HepG2 (cell line): ENCODE data around the gene TPRN. TPM values are rescaled to one million over a fixed set of nuclear protein-coding genes. Genes with fewer than 3 reads are reported as not detected.

Experiments used
- HMGA1 ChIP-seq: sonication (generic); formaldehyde crosslinking; conservative IDR thresholded peaks from 2 replicates; pipeline ENCODE4 v1.4.0; 2020; ENCODE audit warnings: missing genetic modification reagents
- PHB2 ChIP-seq: fragments of 450-650 bp; IDR thresholded peaks from 2 replicates; pipeline ENCODE4 v1.6.1; 2018; ENCODE audit not compliant: partially characterized antibody
- RCOR2 ChIP-seq: IDR thresholded peaks from 2 replicates; pipeline ENCODE4 v1.6.1; 2016; ENCODE audit warnings: missing biosample characterization, missing genetic modification reagents
- SMC3 ChIP-seq: IDR thresholded peaks from 2 replicates; pipeline ENCODE4 v1.6.1; 2011; ENCODE audit warnings: low read length, improper control_type of control experiment
- SNAI1 ChIP-seq: sonication (generic); formaldehyde crosslinking; IDR thresholded peaks from 2 replicates; pipeline ENCODE4 v1.5.0; 2020; ENCODE audit warnings: mild to moderate bottlenecking, missing genetic modification reagents, borderline replicate concordance
- SNRNP70 ChIP-seq: fragments of 200-400 bp; formaldehyde crosslinking; IDR thresholded peaks from 2 replicates; pipeline ENCODE4 v1.6.1; 2017; ENCODE audit warnings: mild to moderate bottlenecking, low read depth, low read length, moderate library complexity
- SYNCRIP ChIP-seq: fragments of 200-400 bp; formaldehyde crosslinking; IDR thresholded peaks from 2 replicates; pipeline ENCODE4 v1.6.1; 2018; ENCODE audit warnings: mild to moderate bottlenecking, low read depth, low read length; ENCODE audit not compliant: insufficient read depth
- TOPORS ChIP-seq: sonication (generic); formaldehyde crosslinking; IDR thresholded peaks from 2 replicates; pipeline ENCODE4 v1.8.0; 2023; ENCODE audit warnings: mild to moderate bottlenecking, missing genetic modification reagents
- TRIM24 ChIP-seq: sonication (generic); formaldehyde crosslinking; IDR thresholded peaks from 2 replicates; pipeline ENCODE4 v1.8.0; 2022; ENCODE audit warnings: mild to moderate bottlenecking, missing genetic modification reagents
- ZNF3 ChIP-seq: IDR thresholded peaks from 2 replicates; pipeline ENCODE4 v1.7.0; 2017; ENCODE audit warnings: inconsistent platforms
- polyA plus RNA-seq, 8 experiments: library from polyadenylated mRNA; depleted of rRNA in 3 of 8; stranded (reverse) in 7 of 8; unstranded in 1 of 8; fragments of >200 nt; fragmentation: Illumina TruSeq in 4 of 8; extraction: Trizol in 4 of 8; gene quantifications; 2 replicates each; pipeline versions ENCODE4 v1.2.1 to v1.2.3, GENCODE V29; 2011 to 2016; ENCODE audit warnings: low read depth in 4 of 8, missing spikeins in 1 of 8, mixed read lengths in 1 of 8; ENCODE audit not compliant: insufficient read depth in 1 of 8
- total RNA-seq, 5 experiments: library from RNA; depleted of rRNA; stranded (reverse); fragments of >200 nt; fragmentation: Illumina TruSeq; extraction: Trizol; gene quantifications; 2 replicates each; pipeline ENCODE4 v1.2.3, GENCODE V29; 2016; ENCODE audit warnings: low read depth in 1 of 5
- TF ChIP-seq, protein P1 (sequence below), 2 experiments: fragments of 450-650 bp in 1 of 2; sonication (generic) in 1 of 2; formaldehyde crosslinking; IDR thresholded peaks; 2 replicates each; pipeline versions ENCODE4 v1.5.0 to v1.8.0; 2020 to 2022; ENCODE audit warnings: mild to moderate bottlenecking in 1 of 2, missing genetic modification reagents in 1 of 2
- TF ChIP-seq, protein P2 (sequence below): sonication (generic); formaldehyde crosslinking; IDR thresholded peaks from 2 replicates; pipeline ENCODE4 v1.4.0; 2020; ENCODE audit warnings: missing genetic modification reagents
- TF ChIP-seq, protein P3 (sequence below): IDR thresholded peaks from 2 replicates; pipeline ENCODE4 v1.6.1; 2012; ENCODE audit warnings: low read length, improper control_type of control experiment
- TF ChIP-seq, protein P4 (sequence below): sonication (generic); formaldehyde crosslinking; IDR thresholded peaks from 2 replicates; pipeline ENCODE4 v1.5.0; 2020; ENCODE audit warnings: missing genetic modification reagents, mild to moderate bottlenecking, borderline replicate concordance
- TF ChIP-seq, protein P5 (sequence below): sonication (generic); formaldehyde crosslinking; IDR thresholded peaks from 2 replicates; pipeline ENCODE4 v1.4.0; 2020; ENCODE audit warnings: missing genetic modification reagents

Gene TPRN
- total and polyA plus RNA-seq, 2 of the 13 experiments (the other 11 are each of a cell fraction or from before 2014, with no cell fraction given), result 10.1 to 19.2 TPM

DNA sequence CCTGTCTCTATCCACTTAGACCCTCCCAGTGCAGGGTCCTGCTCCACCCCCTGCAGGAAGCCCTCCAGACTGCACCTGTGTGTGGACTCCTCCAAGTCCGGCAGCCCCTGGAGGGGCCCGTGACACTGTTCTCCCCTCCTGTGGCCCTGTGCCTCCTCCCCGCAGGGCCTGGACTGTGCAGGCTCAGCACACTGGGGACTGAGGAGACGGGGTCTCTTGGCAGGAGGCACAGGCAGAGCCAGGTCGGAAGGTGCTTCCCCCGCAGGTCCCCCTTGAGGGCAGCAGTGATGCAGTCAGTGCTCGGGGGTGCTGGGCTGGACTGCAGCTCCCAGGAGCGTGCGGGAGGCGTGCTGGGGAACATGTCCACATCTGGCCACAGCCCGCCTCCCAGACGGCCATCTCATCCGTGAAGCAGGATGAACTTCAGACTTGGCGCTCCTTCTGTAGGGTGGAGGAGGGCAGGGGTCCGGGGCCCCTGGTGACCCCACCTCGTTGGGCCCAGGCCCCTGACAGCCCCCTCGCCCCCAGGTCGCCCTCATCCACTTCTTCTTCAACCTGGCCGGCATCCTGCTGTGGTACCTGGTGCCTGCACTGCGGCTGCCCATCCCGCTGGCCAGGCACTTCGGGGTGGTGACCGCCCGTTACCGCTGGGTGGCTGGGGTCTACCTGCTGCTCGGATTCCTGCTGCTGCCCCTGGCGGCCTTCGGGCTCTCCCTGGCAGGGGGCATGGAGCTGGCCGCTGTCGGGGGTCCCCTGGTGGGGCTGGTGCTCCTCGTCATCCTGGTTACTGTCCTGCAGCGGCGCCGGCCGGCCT, 35.1 kb upstream of the TPRN start (continued):
- TF ChIP-seq TRIM24 (CRISPR knock-in tag) (no peak), ZNF3 (CRISPR knock-in tag) (no peak), TOPORS (no peak), SNAI1 (CRISPR knock-in tag) (peak; percentile 82; the same call in 1 of the 2 replicates), SNRNP70 (no peak), RCOR2 (CRISPR knock-in tag) (no peak), SMC3 (no peak), PHB2 (no peak), SYNCRIP (no peak), HMGA1 (CRISPR knock-in tag) (no peak)
- TF ChIP-seq, protein P1, sequence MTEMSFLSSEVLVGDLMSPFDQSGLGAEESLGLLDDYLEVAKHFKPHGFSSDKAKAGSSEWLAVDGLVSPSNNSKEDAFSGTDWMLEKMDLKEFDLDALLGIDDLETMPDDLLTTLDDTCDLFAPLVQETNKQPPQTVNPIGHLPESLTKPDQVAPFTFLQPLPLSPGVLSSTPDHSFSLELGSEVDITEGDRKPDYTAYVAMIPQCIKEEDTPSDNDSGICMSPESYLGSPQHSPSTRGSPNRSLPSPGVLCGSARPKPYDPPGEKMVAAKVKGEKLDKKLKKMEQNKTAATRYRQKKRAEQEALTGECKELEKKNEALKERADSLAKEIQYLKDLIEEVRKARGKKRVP (CRISPR knock-in tag; IDR thresholded peaks at IDR 0.05), result no peak
- TF ChIP-seq, protein P2, sequence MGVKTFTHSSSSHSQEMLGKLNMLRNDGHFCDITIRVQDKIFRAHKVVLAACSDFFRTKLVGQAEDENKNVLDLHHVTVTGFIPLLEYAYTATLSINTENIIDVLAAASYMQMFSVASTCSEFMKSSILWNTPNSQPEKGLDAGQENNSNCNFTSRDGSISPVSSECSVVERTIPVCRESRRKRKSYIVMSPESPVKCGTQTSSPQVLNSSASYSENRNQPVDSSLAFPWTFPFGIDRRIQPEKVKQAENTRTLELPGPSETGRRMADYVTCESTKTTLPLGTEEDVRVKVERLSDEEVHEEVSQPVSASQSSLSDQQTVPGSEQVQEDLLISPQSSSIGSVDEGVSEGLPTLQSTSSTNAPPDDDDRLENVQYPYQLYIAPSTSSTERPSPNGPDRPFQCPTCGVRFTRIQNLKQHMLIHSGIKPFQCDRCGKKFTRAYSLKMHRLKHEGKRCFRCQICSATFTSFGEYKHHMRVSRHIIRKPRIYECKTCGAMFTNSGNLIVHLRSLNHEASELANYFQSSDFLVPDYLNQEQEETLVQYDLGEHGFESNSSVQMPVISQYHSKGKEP (CRISPR knock-in tag), result no peak
- TF ChIP-seq, protein P3, sequence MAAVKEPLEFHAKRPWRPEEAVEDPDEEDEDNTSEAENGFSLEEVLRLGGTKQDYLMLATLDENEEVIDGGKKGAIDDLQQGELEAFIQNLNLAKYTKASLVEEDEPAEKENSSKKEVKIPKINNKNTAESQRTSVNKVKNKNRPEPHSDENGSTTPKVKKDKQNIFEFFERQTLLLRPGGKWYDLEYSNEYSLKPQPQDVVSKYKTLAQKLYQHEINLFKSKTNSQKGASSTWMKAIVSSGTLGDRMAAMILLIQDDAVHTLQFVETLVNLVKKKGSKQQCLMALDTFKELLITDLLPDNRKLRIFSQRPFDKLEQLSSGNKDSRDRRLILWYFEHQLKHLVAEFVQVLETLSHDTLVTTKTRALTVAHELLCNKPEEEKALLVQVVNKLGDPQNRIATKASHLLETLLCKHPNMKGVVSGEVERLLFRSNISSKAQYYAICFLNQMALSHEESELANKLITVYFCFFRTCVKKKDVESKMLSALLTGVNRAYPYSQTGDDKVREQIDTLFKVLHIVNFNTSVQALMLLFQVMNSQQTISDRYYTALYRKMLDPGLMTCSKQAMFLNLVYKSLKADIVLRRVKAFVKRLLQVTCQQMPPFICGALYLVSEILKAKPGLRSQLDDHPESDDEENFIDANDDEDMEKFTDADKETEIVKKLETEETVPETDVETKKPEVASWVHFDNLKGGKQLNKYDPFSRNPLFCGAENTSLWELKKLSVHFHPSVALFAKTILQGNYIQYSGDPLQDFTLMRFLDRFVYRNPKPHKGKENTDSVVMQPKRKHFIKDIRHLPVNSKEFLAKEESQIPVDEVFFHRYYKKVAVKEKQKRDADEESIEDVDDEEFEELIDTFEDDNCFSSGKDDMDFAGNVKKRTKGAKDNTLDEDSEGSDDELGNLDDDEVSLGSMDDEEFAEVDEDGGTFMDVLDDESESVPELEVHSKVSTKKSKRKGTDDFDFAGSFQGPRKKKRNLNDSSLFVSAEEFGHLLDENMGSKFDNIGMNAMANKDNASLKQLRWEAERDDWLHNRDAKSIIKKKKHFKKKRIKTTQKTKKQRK, result no peak
- TF ChIP-seq, protein P4, sequence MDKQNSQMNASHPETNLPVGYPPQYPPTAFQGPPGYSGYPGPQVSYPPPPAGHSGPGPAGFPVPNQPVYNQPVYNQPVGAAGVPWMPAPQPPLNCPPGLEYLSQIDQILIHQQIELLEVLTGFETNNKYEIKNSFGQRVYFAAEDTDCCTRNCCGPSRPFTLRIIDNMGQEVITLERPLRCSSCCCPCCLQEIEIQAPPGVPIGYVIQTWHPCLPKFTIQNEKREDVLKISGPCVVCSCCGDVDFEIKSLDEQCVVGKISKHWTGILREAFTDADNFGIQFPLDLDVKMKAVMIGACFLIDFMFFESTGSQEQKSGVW (CRISPR knock-in tag), result no peak
- TF ChIP-seq, protein P5, sequence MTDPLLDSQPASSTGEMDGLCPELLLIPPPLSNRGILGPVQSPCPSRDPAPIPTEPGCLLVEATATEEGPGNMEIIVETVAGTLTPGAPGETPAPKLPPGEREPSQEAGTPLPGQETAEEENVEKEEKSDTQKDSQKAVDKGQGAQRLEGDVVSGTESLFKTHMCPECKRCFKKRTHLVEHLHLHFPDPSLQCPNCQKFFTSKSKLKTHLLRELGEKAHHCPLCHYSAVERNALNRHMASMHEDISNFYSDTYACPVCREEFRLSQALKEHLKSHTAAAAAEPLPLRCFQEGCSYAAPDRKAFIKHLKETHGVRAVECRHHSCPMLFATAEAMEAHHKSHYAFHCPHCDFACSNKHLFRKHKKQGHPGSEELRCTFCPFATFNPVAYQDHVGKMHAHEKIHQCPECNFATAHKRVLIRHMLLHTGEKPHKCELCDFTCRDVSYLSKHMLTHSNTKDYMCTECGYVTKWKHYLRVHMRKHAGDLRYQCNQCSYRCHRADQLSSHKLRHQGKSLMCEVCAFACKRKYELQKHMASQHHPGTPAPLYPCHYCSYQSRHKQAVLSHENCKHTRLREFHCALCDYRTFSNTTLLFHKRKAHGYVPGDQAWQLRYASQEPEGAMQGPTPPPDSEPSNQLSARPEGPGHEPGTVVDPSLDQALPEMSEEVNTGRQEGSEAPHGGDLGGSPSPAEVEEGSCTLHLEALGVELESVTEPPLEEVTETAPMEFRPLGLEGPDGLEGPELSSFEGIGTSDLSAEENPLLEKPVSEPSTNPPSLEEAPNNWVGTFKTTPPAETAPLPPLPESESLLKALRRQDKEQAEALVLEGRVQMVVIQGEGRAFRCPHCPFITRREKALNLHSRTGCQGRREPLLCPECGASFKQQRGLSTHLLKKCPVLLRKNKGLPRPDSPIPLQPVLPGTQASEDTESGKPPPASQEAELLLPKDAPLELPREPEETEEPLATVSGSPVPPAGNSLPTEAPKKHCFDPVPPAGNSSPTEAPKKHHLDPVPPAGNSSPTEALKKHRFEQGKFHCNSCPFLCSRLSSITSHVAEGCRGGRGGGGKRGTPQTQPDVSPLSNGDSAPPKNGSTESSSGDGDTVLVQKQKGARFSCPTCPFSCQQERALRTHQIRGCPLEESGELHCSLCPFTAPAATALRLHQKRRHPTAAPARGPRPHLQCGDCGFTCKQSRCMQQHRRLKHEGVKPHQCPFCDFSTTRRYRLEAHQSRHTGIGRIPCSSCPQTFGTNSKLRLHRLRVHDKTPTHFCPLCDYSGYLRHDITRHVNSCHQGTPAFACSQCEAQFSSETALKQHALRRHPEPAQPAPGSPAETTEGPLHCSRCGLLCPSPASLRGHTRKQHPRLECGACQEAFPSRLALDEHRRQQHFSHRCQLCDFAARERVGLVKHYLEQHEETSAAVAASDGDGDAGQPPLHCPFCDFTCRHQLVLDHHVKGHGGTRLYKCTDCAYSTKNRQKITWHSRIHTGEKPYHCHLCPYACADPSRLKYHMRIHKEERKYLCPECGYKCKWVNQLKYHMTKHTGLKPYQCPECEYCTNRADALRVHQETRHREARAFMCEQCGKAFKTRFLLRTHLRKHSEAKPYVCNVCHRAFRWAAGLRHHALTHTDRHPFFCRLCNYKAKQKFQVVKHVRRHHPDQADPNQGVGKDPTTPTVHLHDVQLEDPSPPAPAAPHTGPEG (CRISPR knock-in tag), result no peak
